WTC11 (cell line): ENCODE measurements around the gene ZFPM1. TPM values are rescaled to one million over a fixed set of nuclear protein-coding genes. Genes with fewer than 3 reads are reported as not detected.

Experiments used
- ATAC-seq: fragments of 200-7000 bp; cut with Tn5 transposase; 2 replicates; pipeline ENCODE4 v1.10.0; 2021; ENCODE audit warnings: mild to moderate bottlenecking, moderate library complexity
- CTCF ChIA-PET: fragments of 300-600 bp; sonication (Branson Sonifier 250); formaldehyde crosslinking; loops from one replicate; lab custom pipeline; 2021; ENCODE audit warnings: antibody characterized with exemption; lab: Charles Lee
- POLR2A ChIA-PET: fragments of 350-600 bp; sonication (Branson Sonifier 250); formaldehyde crosslinking; loops from one replicate; lab custom pipeline; 2021; ENCODE audit warnings: antibody characterized with exemption; lab: Charles Lee
- DNase-seq: peaks from one replicate; pipeline ENCODE4 v3.0.0; 2021; ENCODE audit warnings: low spot score
- H3K27ac Mint-ChIP-seq: 2 replicates; pipeline ENCODE4 v1.8.0; 2021; ENCODE audit warnings: mixed read lengths
- H3K27me3 Mint-ChIP-seq: 2 replicates; pipeline ENCODE4 v1.8.0; 2021; ENCODE audit warnings: low read depth, mild to moderate bottlenecking, moderate library complexity, mixed read lengths
- H3K36me3 Mint-ChIP-seq: 2 replicates; pipeline ENCODE4 v1.8.0; 2021; ENCODE audit warnings: mixed read lengths
- H3K4me1 Mint-ChIP-seq: 2 replicates; pipeline ENCODE4 v1.8.0; 2022; ENCODE audit warnings: mixed read lengths
- H3K4me3 Mint-ChIP-seq: 2 replicates; pipeline ENCODE4 v1.8.0; 2021; ENCODE audit warnings: mild to moderate bottlenecking, moderate library complexity, mixed read lengths
- H3K9me3 Mint-ChIP-seq: 2 replicates; pipeline ENCODE4 v1.8.0; 2021; ENCODE audit warnings: mixed read lengths
- AFF4 ChIP-seq: sonication (generic); formaldehyde crosslinking; IDR thresholded peaks from 2 replicates; pipeline ENCODE4 v1.8.1; 2023; ENCODE audit warnings: mild to moderate bottlenecking, missing genetic modification reagents, borderline replicate concordance
- CREM ChIP-seq: sonication (generic); formaldehyde crosslinking; IDR thresholded peaks from 2 replicates; pipeline ENCODE4 v1.8.1; 2022; ENCODE audit warnings: mild to moderate bottlenecking, missing genetic modification reagents, moderate library complexity
- E2F4 ChIP-seq: sonication (generic); formaldehyde crosslinking; IDR thresholded peaks from 2 replicates; pipeline ENCODE4 v1.8.1; 2022; ENCODE audit warnings: low read depth, mild to moderate bottlenecking, moderate library complexity, missing genetic modification reagents, borderline replicate concordance
- ERG ChIP-seq: fragments of 250-450 bp; sonication (Bioruptor Pico); IDR thresholded peaks from 2 replicates; pipeline ENCODE4 v1.8.0; 2021; ENCODE audit warnings: mild to moderate bottlenecking
- ESRRA ChIP-seq: sonication (generic); formaldehyde crosslinking; IDR thresholded peaks from 2 replicates; pipeline ENCODE4 v1.8.1; 2022; ENCODE audit warnings: mild to moderate bottlenecking, missing genetic modification reagents, borderline replicate concordance
- ETV6 ChIP-seq: sonication (generic); formaldehyde crosslinking; IDR thresholded peaks from 2 replicates; pipeline ENCODE4 v1.8.1; 2022; ENCODE audit warnings: mild to moderate bottlenecking, missing genetic modification reagents
- GTF2I ChIP-seq: fragments of 250-450 bp; sonication (Bioruptor Pico); conservative IDR thresholded peaks from 2 replicates; pipeline ENCODE4 v1.4.0; 2021; ENCODE audit warnings: mild to moderate bottlenecking
- MAX ChIP-seq: sonication (generic); formaldehyde crosslinking; IDR thresholded peaks from 2 replicates; pipeline ENCODE4 v1.8.0; 2022; ENCODE audit warnings: mild to moderate bottlenecking, missing genetic modification reagents
- MLX ChIP-seq: sonication (generic); formaldehyde crosslinking; IDR thresholded peaks from 2 replicates; pipeline ENCODE4 v1.8.1; 2023; ENCODE audit warnings: mild to moderate bottlenecking, missing genetic modification reagents, moderate library complexity
- MXD4 ChIP-seq: fragments of 250-450 bp; sonication (Bioruptor Pico); IDR thresholded peaks from 2 replicates; pipeline ENCODE4 v1.8.0; 2021; ENCODE audit warnings: mild to moderate bottlenecking, moderate library complexity, borderline replicate concordance
- NFE2L1 ChIP-seq: sonication (generic); formaldehyde crosslinking; IDR thresholded peaks from 2 replicates; pipeline ENCODE4 v1.8.1; 2023; ENCODE audit warnings: missing genetic modification reagents
- RORB ChIP-seq: fragments of 250-450 bp; sonication (Bioruptor Pico); IDR thresholded peaks from 2 replicates; pipeline ENCODE4 v1.9.0; 2021; ENCODE audit warnings: mild to moderate bottlenecking
- SMAD4 ChIP-seq: sonication (generic); formaldehyde crosslinking; IDR thresholded peaks from 2 replicates; pipeline ENCODE4 v1.8.0; 2022; ENCODE audit warnings: mild to moderate bottlenecking, missing genetic modification reagents
- SOX15 ChIP-seq: fragments of 250-450 bp; sonication (Bioruptor Pico); IDR thresholded peaks from 2 replicates; pipeline ENCODE4 v1.9.0; 2021; ENCODE audit warnings: mild to moderate bottlenecking
- TP53 ChIP-seq: sonication (generic); formaldehyde crosslinking; IDR thresholded peaks from 2 replicates; pipeline ENCODE4 v1.8.1; 2023; ENCODE audit warnings: mild to moderate bottlenecking, missing genetic modification reagents
- USF2 ChIP-seq: sonication (generic); formaldehyde crosslinking; IDR thresholded peaks from 2 replicates; pipeline ENCODE4 v1.8.1; 2023; ENCODE audit warnings: mild to moderate bottlenecking, missing genetic modification reagents, moderate library complexity
- ZBTB21 ChIP-seq: sonication (generic); formaldehyde crosslinking; IDR thresholded peaks from 2 replicates; pipeline ENCODE4 v1.8.1; 2023; ENCODE audit warnings: mild to moderate bottlenecking, missing genetic modification reagents, borderline replicate concordance
- ZNF425 ChIP-seq: fragments of 250-450 bp; sonication (Bioruptor Pico); conservative IDR thresholded peaks from 2 replicates; pipeline ENCODE4 v1.9.0; 2021; ENCODE audit warnings: mild to moderate bottlenecking
- total RNA-seq: library from RNA; stranded (reverse); gene quantifications from 3 replicates; pipeline ENCODE4 v1.2.3, GENCODE V29; 2021

Gene ZFPM1
- total RNA-seq, 1 experiment from 2014 or later, result 9.3 TPM

- DNase-seq (no peak), ATAC-seq (no peak)
- Mint-ChIP-seq H3K4me3 (no peak overlapping the region), H3K27me3 (no peaks in the 10 kb centered on the region), H3K4me1 (peaks cover 6% of the 10 kb centered on the region; the same call in 1 of the 2 replicates), H3K27ac (no peak overlapping the region), H3K9me3 (no peaks in the 10 kb centered on the region), H3K36me3 (peaks cover 6% of the 10 kb centered on the region; the same call in 1 of the 2 replicates)
- ChIA-PET POLR2A (no interaction called here), CTCF (interaction anchor here (0.8 to 1.0 kb wide), 2 partner anchors 37 to 88 kb away, joined by 3 to 4 read pairs; no protein-coding TSS in a partner anchor)
- TF ChIP-seq ETV6 (CRISPR knock-in tag) (no peak), RORB (CRISPR knock-in tag) (no peak)
These were observed 72.5 kb downstream of the ZFPM1 start for GRCh38 chr16:88525663-88525990.

- TF ChIP-seq E2F4 (CRISPR knock-in tag), result no peak
- TF ChIP-seq MXD4 (CRISPR knock-in tag), result no peak
- H3K27me3 Mint-ChIP-seq, result no peaks in the 10 kb centered on the region
- ChIA-PET CTCF (interaction anchor here (0.7 to 1.0 kb wide), 4 partner anchors 28 to 89 kb away, joined by 3 to 4 read pairs (median 4); no protein-coding TSS in a partner anchor), POLR2A (interaction anchor here (0.7 kb wide), 2 partner anchors 58 to 277 kb away, joined by 3 to 7 read pairs; no protein-coding TSS in a partner anchor)
- H3K4me3 Mint-ChIP-seq, result no peak overlapping the region
- peaks cover 6% of the 10 kb centered on the region; the same call in 1 of the 2 replicates for H3K4me1 Mint-ChIP-seq
- ATAC-seq (no peak), DNase-seq (no peak)
- peaks cover 6% of the 10 kb centered on the region; the same call in 1 of the 2 replicates for H3K36me3 Mint-ChIP-seq
- no peak overlapping the region for H3K27ac Mint-ChIP-seq
- H3K9me3 Mint-ChIP-seq, result no peaks in the 10 kb centered on the region
These were observed 73.2 kb downstream of the ZFPM1 start for GRCh38 chr16:88526008-88526905.

GRCh38 chr16:88526906-88527185, 73.8 kb downstream of the ZFPM1 start:
- Mint-ChIP-seq H3K27me3 (no peaks in the 10 kb centered on the region), H3K4me1 (peaks cover 6% of the 10 kb centered on the region; the same call in 1 of the 2 replicates), H3K4me3 (no peak overlapping the region), H3K9me3 (no peaks in the 10 kb centered on the region), H3K27ac (no peak overlapping the region), H3K36me3 (peaks cover 6% of the 10 kb centered on the region; the same call in 1 of the 2 replicates)
- DNase-seq (no peak), ATAC-seq (no peak)
- ChIA-PET POLR2A (interaction anchor here (0.7 kb wide), 2 partner anchors 59 to 276 kb away, joined by 3 to 7 read pairs; no protein-coding TSS in a partner anchor), CTCF (interaction anchor here (1.0 kb wide), 1 partner anchor 89 kb away, joined by 3 read pairs; no protein-coding TSS in a partner anchor)
- TF ChIP-seq ZBTB21, result no peak
- TF ChIP-seq MAX (CRISPR knock-in tag), result no peak
- no peak for TF ChIP-seq GTF2I (CRISPR knock-in tag)
- no peak for TF ChIP-seq AFF4
- TF ChIP-seq TP53 (CRISPR knock-in tag), result no peak
- TF ChIP-seq ESRRA (CRISPR knock-in tag), result no peak
- TF ChIP-seq SOX15 (CRISPR knock-in tag), result no peak
- no peak for TF ChIP-seq NFE2L1 (CRISPR knock-in tag)
- no peak for TF ChIP-seq ZNF425
- no peak for TF ChIP-seq USF2
- TF ChIP-seq E2F4 (CRISPR knock-in tag), result no peak
- no peak for TF ChIP-seq ERG (CRISPR knock-in tag)
- no peak for TF ChIP-seq MLX (CRISPR knock-in tag)
- TF ChIP-seq CREM (CRISPR knock-in tag), result no peak
- no peak for TF ChIP-seq SMAD4 (CRISPR knock-in tag)
